ENCODE measurements around the gene GSTK1. TPM values are rescaled to one million over a fixed set of nuclear protein-coding genes. Genes with fewer than 3 reads are reported as not detected.

Gene GSTK1
- total and polyA plus RNA-seq, 2 of the 8 experiments (the other 6 are each of a cell fraction or from before 2014, with no cell fraction given), result 25.5 to 32.5 TPM

DNA sequence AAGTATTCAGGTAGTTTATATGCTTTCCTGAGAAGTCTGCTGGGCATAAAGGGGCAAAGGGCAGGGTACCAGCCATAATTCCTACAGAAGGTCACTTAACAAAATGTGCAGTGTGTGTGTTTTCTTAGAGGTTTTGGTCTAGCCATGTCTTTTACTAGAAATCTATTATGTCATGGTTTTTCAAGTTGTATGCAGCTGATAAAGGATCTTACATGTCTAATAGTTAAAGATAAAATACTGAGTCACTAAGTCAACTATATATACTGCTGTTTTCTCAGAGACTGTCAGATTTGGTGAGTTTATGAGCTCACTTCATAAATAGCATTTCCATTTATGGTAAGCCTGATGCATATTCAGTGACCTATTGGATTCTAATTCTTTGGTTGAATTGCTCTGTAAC is 32.6 kb downstream of the GSTK1 start:
- Histone ChIP-seq H3K23me2 (ENCODE audit: low read depth, low read length) (no peaks in the 10 kb centered on the region), H3K4ac (replicated peaks; ENCODE audit: insufficient read length, low read depth, low read length) (no peak overlapping the region), H3K27ac (ENCODE audit: low read depth, low read length) (no peak overlapping the region), H3K23ac (ENCODE audit: insufficient read length) (no peak overlapping the region), H3K4me1 (replicated peaks in 1 of 4; ENCODE audit: control insufficient read depth in 3 of 4, insufficient read depth in 4 of 4, low read length in 3 of 4) (no peaks in the 10 kb centered on the region), H3K9me3 (ENCODE audit: insufficient read depth in 2 of 2, low read depth in 1 of 2, low read length in 1 of 2) (no peaks in the 10 kb centered on the region), H2BK15ac (ENCODE audit: low read length) (no peak overlapping the region), H3K27me3 (replicated peaks in 1 of 4; ENCODE audit: control insufficient read depth in 3 of 4, extremely low read depth in 1 of 4, insufficient read depth in 3 of 4, low read length in 3 of 4) (no peaks in the 10 kb centered on the region), H3K36me3 (ENCODE audit: control insufficient read depth in 2 of 4, insufficient read depth in 4 of 4, low read length in 3 of 4) (peaks cover 38 to 93% (median 70%) of the 10 kb centered on the region in 4 experiments), H3K4me3 (ENCODE audit: extremely low read depth in 1 of 4, insufficient read depth in 2 of 4, low read depth in 3 of 4, low read length in 4 of 4) (no peak overlapping the region), H3K9ac (replicated peaks in 1 of 4; ENCODE audit: extremely low read depth in 1 of 4, low read depth in 3 of 4, low read length in 3 of 4) (no peak overlapping the region), H2BK120ac (replicated peaks; ENCODE audit: low read depth, low read length) (no peak overlapping the region), H2AFZ (ENCODE audit: low read length) (no peak overlapping the region), H2BK12ac (ENCODE audit: low read depth, low read length) (no peak overlapping the region), H2BK5ac (ENCODE audit: low read depth, low read length) (no peak overlapping the region), H2AK5ac (ENCODE audit: low read depth, low read length) (no peak overlapping the region), H3K79me2 (ENCODE audit: control insufficient read depth in 1 of 2, insufficient read depth in 2 of 2, low read length in 2 of 2) (peaks cover 0 to 16% of the 10 kb centered on the region in 2 experiments; a peak in 2 of 4 replicates), H3K56ac (replicated peaks; ENCODE audit: insufficient read length, low read depth, low read length) (no peak overlapping the region), H3K14ac (ENCODE audit: insufficient read length) (no peak overlapping the region), H4K8ac (ENCODE audit: extremely low read depth, insufficient read depth, low read length) (no peak overlapping the region), H4K91ac (replicated peaks; ENCODE audit: insufficient read length, low read length) (no peak overlapping the region), H3K18ac (ENCODE audit: extremely low read depth, low read length) (no peak overlapping the region), H3K79me1 (ENCODE audit: low read depth, low read length) (no peaks in the 10 kb centered on the region; the same call in 1 of the 2 replicates), H4K5ac (ENCODE audit: insufficient read length, low read depth, low read length) (no peak overlapping the region), H3K4me2 (ENCODE audit: insufficient read depth in 1 of 2, low read depth in 2 of 2, low read length in 2 of 2) (no peak overlapping the region), H2BK20ac (ENCODE audit: low read length) (no peak overlapping the region), H4K20me1 (replicated peaks in 1 of 2; ENCODE audit: control insufficient read depth in 1 of 2, insufficient read depth in 2 of 2, low read length in 2 of 2) (peaks cover 0 to 9% of the 10 kb centered on the region in 2 experiments)
- ChIA-PET CTCF (ENCODE audit: partially characterized antibody) (interaction anchor here (0.7 to 9.1 kb wide), 10 partner anchors 12 to 121 kb away, joined by 3 to 91 read pairs (median 4); partner anchors contain the start of genes CLCN1 and EPHA1), POLR2A (ENCODE audit: partially characterized antibody) (interaction anchor here (0.9 to 1.6 kb wide), 4 partner anchors 8 to 60 kb away, joined by 3 to 4 read pairs (median 3); partner anchors contain the start of gene CASP2)
- DNase-seq (ENCODE audit: low read depth in 1 of 2, low spot score in 2 of 2) (no peak), FAIRE-seq (no peak)
- TF ChIP-seq GTF2F1 (IDR thresholded peaks at IDR 0.05; ENCODE audit: borderline replicate concordance, low read depth, low read length) (no peak), POLR2A (IDR thresholded peaks at IDR 0.05; ENCODE audit: control extremely low read depth in 1 of 2, low read depth in 2 of 2, low read length in 2 of 2) (no peak), EP300 (IDR thresholded peaks at IDR 0.05; ENCODE audit: borderline replicate concordance in 1 of 2, low read depth in 2 of 2, low read length in 2 of 2) (no peak), SP1 (IDR thresholded peaks at IDR 0.05; ENCODE audit: low read depth, low read length) (no peak)
